WTC11 (cell line): Measurements from ENCODE around the gene MPST. TPM values are rescaled to one million over a fixed set of nuclear protein-coding genes. Genes with fewer than 3 reads are reported as not detected.

Experiments
- ATAC-seq: fragments of 200-7000 bp; cut with Tn5 transposase; 2 replicates; pipeline ENCODE4 v1.10.0; 2021; ENCODE audit warnings: mild to moderate bottlenecking, moderate library complexity
- CTCF ChIA-PET: fragments of 300-600 bp; sonication (Branson Sonifier 250); formaldehyde crosslinking; loops from one replicate; lab custom pipeline; 2021; ENCODE audit warnings: antibody characterized with exemption; lab: Charles Lee
- POLR2A ChIA-PET: fragments of 350-600 bp; sonication (Branson Sonifier 250); formaldehyde crosslinking; loops from one replicate; lab custom pipeline; 2021; ENCODE audit warnings: antibody characterized with exemption; lab: Charles Lee
- DNase-seq: peaks from one replicate; pipeline ENCODE4 v3.0.0; 2021; ENCODE audit warnings: low spot score
- H3K27ac Mint-ChIP-seq: 2 replicates; pipeline ENCODE4 v1.8.0; 2021; ENCODE audit warnings: mixed read lengths
- H3K27me3 Mint-ChIP-seq: 2 replicates; pipeline ENCODE4 v1.8.0; 2021; ENCODE audit warnings: low read depth, mild to moderate bottlenecking, moderate library complexity, mixed read lengths
- H3K36me3 Mint-ChIP-seq: 2 replicates; pipeline ENCODE4 v1.8.0; 2021; ENCODE audit warnings: mixed read lengths
- H3K4me1 Mint-ChIP-seq: 2 replicates; pipeline ENCODE4 v1.8.0; 2022; ENCODE audit warnings: mixed read lengths
- H3K4me3 Mint-ChIP-seq: 2 replicates; pipeline ENCODE4 v1.8.0; 2021; ENCODE audit warnings: mild to moderate bottlenecking, moderate library complexity, mixed read lengths
- H3K9me3 Mint-ChIP-seq: 2 replicates; pipeline ENCODE4 v1.8.0; 2021; ENCODE audit warnings: mixed read lengths
- AR ChIP-seq: fragments of 250-450 bp; sonication (Bioruptor Pico); IDR thresholded peaks from 2 replicates; pipeline ENCODE4 v1.9.0; 2021; ENCODE audit warnings: mild to moderate bottlenecking
- ATF6 ChIP-seq: sonication (generic); formaldehyde crosslinking; IDR thresholded peaks from 2 replicates; pipeline ENCODE4 v1.8.1; 2023; ENCODE audit warnings: mild to moderate bottlenecking, missing genetic modification reagents
- CREB1 ChIP-seq: sonication (generic); formaldehyde crosslinking; IDR thresholded peaks from 2 replicates; pipeline ENCODE4 v1.8.0; 2023; ENCODE audit warnings: mild to moderate bottlenecking, missing genetic modification reagents
- E2F1 ChIP-seq: sonication (generic); formaldehyde crosslinking; IDR thresholded peaks from 2 replicates; pipeline ENCODE4 v1.8.0; 2022; ENCODE audit warnings: mild to moderate bottlenecking, missing genetic modification reagents
- ERG ChIP-seq: fragments of 250-450 bp; sonication (Bioruptor Pico); IDR thresholded peaks from 2 replicates; pipeline ENCODE4 v1.8.0; 2021; ENCODE audit warnings: mild to moderate bottlenecking
- GTF2I ChIP-seq: fragments of 250-450 bp; sonication (Bioruptor Pico); conservative IDR thresholded peaks from 2 replicates; pipeline ENCODE4 v1.4.0; 2021; ENCODE audit warnings: mild to moderate bottlenecking
- HMGXB4 ChIP-seq: sonication (generic); formaldehyde crosslinking; IDR thresholded peaks from 2 replicates; pipeline ENCODE4 v1.8.1; 2023; ENCODE audit warnings: mild to moderate bottlenecking, moderate library complexity, missing genetic modification reagents
- MYBL2 ChIP-seq: sonication (generic); formaldehyde crosslinking; IDR thresholded peaks from 2 replicates; pipeline ENCODE4 v1.8.1; 2023; ENCODE audit warnings: mild to moderate bottlenecking, moderate library complexity, missing genetic modification reagents
- PRRX2 ChIP-seq: fragments of 250-450 bp; sonication (Bioruptor Pico); IDR thresholded peaks from 2 replicates; pipeline ENCODE4 v1.8.0; 2021; ENCODE audit warnings: mild to moderate bottlenecking
- RELA ChIP-seq: sonication (generic); formaldehyde crosslinking; IDR thresholded peaks from 2 replicates; pipeline ENCODE4 v1.8.1; 2022; ENCODE audit warnings: missing genetic modification reagents, mild to moderate bottlenecking, borderline replicate concordance
- SOX15 ChIP-seq: fragments of 250-450 bp; sonication (Bioruptor Pico); IDR thresholded peaks from 2 replicates; pipeline ENCODE4 v1.9.0; 2021; ENCODE audit warnings: mild to moderate bottlenecking
- SP1 ChIP-seq: sonication (generic); formaldehyde crosslinking; conservative IDR thresholded peaks from 2 replicates; pipeline ENCODE4 v1.8.1; 2022; ENCODE audit warnings: missing genetic modification reagents
- TEAD1 ChIP-seq: sonication (generic); formaldehyde crosslinking; IDR thresholded peaks from 2 replicates; pipeline ENCODE4 v1.8.0; 2022; ENCODE audit warnings: mild to moderate bottlenecking, missing genetic modification reagents
- USF1 ChIP-seq: sonication (generic); formaldehyde crosslinking; IDR thresholded peaks from 2 replicates; pipeline ENCODE4 v1.8.0; 2022; ENCODE audit warnings: mild to moderate bottlenecking, missing genetic modification reagents
- ZNF263 ChIP-seq: sonication (generic); formaldehyde crosslinking; IDR thresholded peaks from 2 replicates; pipeline ENCODE4 v1.8.1; 2022; ENCODE audit warnings: low read depth, mild to moderate bottlenecking, moderate library complexity, missing genetic modification reagents
- ZNF317 ChIP-seq: sonication (generic); formaldehyde crosslinking; IDR thresholded peaks from 2 replicates; pipeline ENCODE4 v1.8.1; 2023; ENCODE audit warnings: low read depth, mild to moderate bottlenecking, moderate library complexity, missing genetic modification reagents, borderline replicate concordance
- total RNA-seq: library from RNA; stranded (reverse); gene quantifications from 3 replicates; pipeline ENCODE4 v1.2.3, GENCODE V29; 2021

The MPST gene
- total RNA-seq, 1 experiment from 2014 or later = 86.6 TPM

- TF ChIP-seq RELA (CRISPR knock-in tag) (no peak), ZNF317 (CRISPR knock-in tag) (no peak)
These were observed 28.3 kb upstream of the MPST start (continued) for GRCh38 chr22:36991206-36991605.

GRCh38 chr22:36997746-36998145 lies 21.8 kb upstream of the MPST start:
- TF ChIP-seq SP1 (CRISPR knock-in tag) (no peak), USF1 (CRISPR knock-in tag) (no peak), CREB1 (CRISPR knock-in tag) (no peak)
- POLR2A ChIA-PET = no interaction called here
- no peak overlapping the region for H3K27ac Mint-ChIP-seq

GRCh38 chr22:36998620-36999351 lies 20.8 kb upstream of the MPST start:
- ChIA-PET POLR2A (no interaction called here), CTCF (interaction anchor here (0.8 to 2.6 kb wide), 27 partner anchors 8 to 548 kb away, joined by 3 to 19 read pairs (median 4); partner anchors contain the start of genes IFT27, MPST, RAC2 and TST)
- ATAC-seq (peak; percentile 76), DNase-seq (peak; percentile 46)
- H3K4me3 Mint-ChIP-seq = no peak overlapping the region
- H3K4me1 Mint-ChIP-seq = peaks cover 8% of the 10 kb centered on the region
- H3K36me3 Mint-ChIP-seq = no peaks in the 10 kb centered on the region
- peaks cover 8% of the 10 kb centered on the region for H3K27me3 Mint-ChIP-seq
- TF ChIP-seq ERG (CRISPR knock-in tag) = no peak
- no peaks in the 10 kb centered on the region for H3K9me3 Mint-ChIP-seq
- H3K27ac Mint-ChIP-seq = no peak overlapping the region

More at GRCh38 chr22:36997746-36998145, 21.8 kb upstream of the MPST start:
- H3K36me3 Mint-ChIP-seq = no peaks in the 10 kb centered on the region
- no peak for DNase-seq
- CTCF ChIA-PET = interaction anchor here (0.6 to 2.6 kb wide), 12 partner anchors 11 to 549 kb away, joined by 3 to 10 read pairs (median 4); partner anchors contain the start of genes IFT27, MPST and TST
- H3K4me1 Mint-ChIP-seq = peaks cover 8% of the 10 kb centered on the region
- ATAC-seq = no peak
- no peak overlapping the region for H3K4me3 Mint-ChIP-seq
- no peaks in the 10 kb centered on the region for H3K9me3 Mint-ChIP-seq
- H3K27me3 Mint-ChIP-seq = peaks cover 7% of the 10 kb centered on the region; the same call in 1 of the 2 replicates

GRCh38 chr22:36999463-36999862 lies 20.1 kb upstream of the MPST start:
- peaks cover 8% of the 10 kb centered on the region for H3K4me1 Mint-ChIP-seq
- H3K27me3 Mint-ChIP-seq = peaks cover 8% of the 10 kb centered on the region
- H3K4me3 Mint-ChIP-seq = no peak overlapping the region
- no peaks in the 10 kb centered on the region for H3K9me3 Mint-ChIP-seq
- DNase-seq (no peak), ATAC-seq (no peak)
- POLR2A ChIA-PET = no interaction called here
- no peak overlapping the region for H3K27ac Mint-ChIP-seq
- CTCF ChIA-PET = interaction anchor here (0.6 to 2.6 kb wide), 14 partner anchors 11 to 263 kb away, joined by 3 to 10 read pairs (median 5); partner anchors contain the start of genes MPST, RAC2 and TST
- no peaks in the 10 kb centered on the region for H3K36me3 Mint-ChIP-seq
- TF ChIP-seq ERG (CRISPR knock-in tag) = no peak
- TF ChIP-seq SOX15 (CRISPR knock-in tag) = no peak
- TF ChIP-seq PRRX2 (CRISPR knock-in tag) = no peak
- TF ChIP-seq GTF2I (CRISPR knock-in tag) = no peak
- TF ChIP-seq HMGXB4 (CRISPR knock-in tag) = no peak
- no peak for TF ChIP-seq AR
- no peak for TF ChIP-seq TEAD1 (CRISPR knock-in tag)
- TF ChIP-seq ZNF263 (CRISPR knock-in tag) = no peak
- TF ChIP-seq ATF6 (CRISPR knock-in tag) = no peak
- no peak for TF ChIP-seq MYBL2
- TF ChIP-seq E2F1 (CRISPR knock-in tag) = no peak
